Osteoblast (primary cell): Measurements from ENCODE around the gene JMJD1C. TPM values are rescaled to one million over a fixed set of nuclear protein-coding genes. Genes with fewer than 3 reads are reported as not detected.

ENCODE experiments used
- DNase-seq: peaks from one replicate; pipeline ENCODE4 v3.0.0; 2011; ENCODE audit warnings: low spot score, mixed read lengths; ENCODE audit not compliant: insufficient read length; ENCODE audit errors: missing footprints
- H2AFZ ChIP-seq: 2 replicates; pipeline ENCODE4 v1.6.0; 2011; ENCODE audit warnings: mild to moderate bottlenecking, low read length
- H3K27ac ChIP-seq: 2 replicates; pipeline ENCODE4 v1.5.1; 2011; ENCODE audit warnings: mild to moderate bottlenecking, low read depth, low read length, moderate library complexity
- H3K27me3 ChIP-seq: 2 replicates; pipeline ENCODE4 v1.6.0; 2012; ENCODE audit warnings: mild to moderate bottlenecking, control low read depth, inconsistent platforms, low read length, moderate library complexity; ENCODE audit not compliant: insufficient read depth
- H3K36me3 ChIP-seq: 2 replicates; pipeline ENCODE4 v1.5.1; 2011; ENCODE audit warnings: mild to moderate bottlenecking, low read length, control low read depth, moderate library complexity; ENCODE audit not compliant: insufficient read depth
- H3K4me1 ChIP-seq: 2 replicates; pipeline ENCODE4 v1.5.1; 2011; ENCODE audit warnings: mild to moderate bottlenecking, low read length, control low read depth, moderate library complexity; ENCODE audit not compliant: insufficient read depth
- H3K4me2 ChIP-seq: 2 replicates; pipeline ENCODE4 v1.6.0; 2011; ENCODE audit warnings: mild to moderate bottlenecking, low read length; ENCODE audit not compliant: insufficient read depth
- H3K4me3 ChIP-seq: fragments of 200-600 bp; sonication (generic); 3 replicates; pipeline ENCODE4 v1.5.1; 2012; ENCODE audit warnings: mild to moderate bottlenecking, low read length, inconsistent platforms; ENCODE audit not compliant: insufficient read depth
- H3K79me2 ChIP-seq: 2 replicates; pipeline ENCODE4 v1.6.0; 2012; ENCODE audit warnings: mild to moderate bottlenecking, low read length, control low read depth, inconsistent platforms; ENCODE audit not compliant: insufficient read depth
- H3K9me3 ChIP-seq: 2 replicates; pipeline ENCODE4 v1.5.1; 2011; ENCODE audit warnings: low read depth, low read length, control low read depth
- H4K20me1 ChIP-seq: 2 replicates; pipeline ENCODE4 v1.6.0; 2012; ENCODE audit warnings: mild to moderate bottlenecking, low read length, control low read depth; ENCODE audit not compliant: insufficient read depth
- CTCF ChIP-seq: IDR thresholded peaks from 2 replicates; pipeline ENCODE4 v1.5.1; 2011; ENCODE audit warnings: mild to moderate bottlenecking, low read depth, low read length, moderate library complexity; ENCODE audit errors: extremely low read depth
- small RNA-seq: library from RNA; depleted of rRNA; stranded (forward); fragments of <200 nt; gene quantifications from one replicate; pipeline ENCODE3, GENCODE V24; 2012
- total RNA-seq: library from RNA; depleted of rRNA; stranded (reverse); fragments of >200 nt; gene quantifications from 2 replicates; pipeline ENCODE4 v1.2.3, GENCODE V29; 2012

JMJD1C gene
- total RNA-seq, 1 donor: 92.6 TPM

DNA sequence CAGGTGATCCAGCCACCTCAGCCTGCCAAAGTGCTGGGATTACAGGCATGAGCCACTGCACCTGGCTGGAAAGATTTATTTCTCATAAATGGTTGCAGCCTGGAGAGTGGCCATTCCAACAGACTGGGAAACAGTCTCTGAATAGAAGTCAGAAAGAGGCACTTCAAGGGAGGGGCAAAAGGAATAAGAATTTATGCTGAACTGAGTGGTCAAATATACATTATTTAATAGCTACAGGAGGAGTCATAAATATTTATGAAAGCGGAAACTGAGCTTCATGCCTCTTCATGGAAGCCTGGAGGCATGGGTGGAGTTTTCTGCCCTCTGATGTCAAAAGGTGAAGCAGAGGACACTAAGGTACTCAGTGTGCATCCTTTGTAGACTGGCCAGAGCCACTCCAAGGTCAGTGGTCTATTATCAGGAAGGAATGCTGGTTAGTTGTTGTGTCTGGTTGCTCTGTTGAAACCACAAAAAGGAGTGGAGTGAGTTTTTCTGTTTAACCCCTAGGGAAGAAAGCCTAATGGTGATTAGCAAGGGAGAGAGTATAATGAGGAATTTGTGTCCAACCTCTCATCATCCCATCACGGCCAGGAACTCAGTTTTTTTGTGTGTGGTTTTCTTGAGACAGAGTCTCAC lies 341.9 kb downstream of the JMJD1C start:
- Histone ChIP-seq H3K4me3 (no peak overlapping the region), H3K4me1 (peaks cover 12% of the 10 kb centered on the region), H3K4me2 (no peak overlapping the region), H3K36me3 (no peaks in the 10 kb centered on the region), H3K9me3 (no peaks in the 10 kb centered on the region), H2AFZ (no peak overlapping the region), H3K27ac (no peak overlapping the region), H4K20me1 (no peaks in the 10 kb centered on the region), H3K27me3 (no peaks in the 10 kb centered on the region), H3K79me2 (no peaks in the 10 kb centered on the region)
- DNase-seq: no peak
- no peak for TF ChIP-seq CTCF

DNA sequence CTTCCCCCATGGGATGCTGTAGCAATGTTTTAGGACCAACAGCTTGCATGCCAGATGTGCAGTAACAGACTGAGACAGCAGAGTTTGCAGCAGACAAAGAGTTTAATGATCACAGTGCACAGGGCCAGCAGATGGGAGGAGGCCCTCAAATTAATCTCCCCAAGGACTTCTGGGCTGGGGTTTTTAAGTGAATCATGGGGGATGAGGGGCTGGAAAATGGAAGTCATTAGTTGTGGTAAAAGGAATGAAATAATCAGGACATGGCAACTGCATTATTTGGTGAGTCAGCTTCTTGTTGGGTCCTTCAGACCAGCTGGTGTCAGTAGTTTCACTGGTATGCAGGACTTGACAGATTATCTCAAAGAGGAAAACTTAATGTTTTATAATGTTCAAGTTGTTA lies 345.2 kb downstream of the JMJD1C start:
- Histone ChIP-seq H3K27ac (peak overlapping the region; percentile 50), H4K20me1 (no peaks in the 10 kb centered on the region), H3K27me3 (no peaks in the 10 kb centered on the region), H3K9me3 (no peaks in the 10 kb centered on the region), H3K36me3 (no peaks in the 10 kb centered on the region), H3K4me2 (peak overlapping the region; percentile 34), H3K4me1 (peaks cover 22% of the 10 kb centered on the region), H3K79me2 (no peaks in the 10 kb centered on the region), H2AFZ (no peak overlapping the region), H3K4me3 (no peak overlapping the region)
- TF ChIP-seq CTCF: peak; percentile 7
- DNase-seq: peak; percentile 92

DNA sequence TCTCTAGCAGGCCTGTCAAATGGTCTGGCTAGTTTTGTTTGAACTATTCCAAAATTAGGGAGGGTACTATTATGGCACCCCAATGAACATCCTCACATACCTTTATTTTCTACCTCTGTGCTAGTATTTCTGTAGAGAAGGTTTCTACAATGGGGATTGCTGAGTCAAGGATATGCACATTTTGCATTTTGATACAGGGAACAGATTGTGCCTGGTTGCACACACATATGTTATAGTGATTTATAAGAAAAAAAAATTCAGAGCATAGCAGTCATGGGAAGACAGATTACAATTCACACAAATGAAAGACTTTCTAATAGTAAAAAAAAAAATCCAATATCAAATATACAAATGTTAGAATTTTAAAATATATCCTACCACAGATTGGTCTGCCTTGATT lies 346.7 kb downstream of the JMJD1C start:
- no peak for DNase-seq
- Histone ChIP-seq H3K4me3 (no peak overlapping the region), H3K36me3 (no peaks in the 10 kb centered on the region), H3K27ac (no peak overlapping the region), H3K4me1 (peaks cover 37% of the 10 kb centered on the region), H3K27me3 (no peaks in the 10 kb centered on the region), H3K9me3 (no peaks in the 10 kb centered on the region), H4K20me1 (no peaks in the 10 kb centered on the region), H3K4me2 (no peak overlapping the region), H3K79me2 (no peaks in the 10 kb centered on the region), H2AFZ (no peak overlapping the region)
- no peak for TF ChIP-seq CTCF

Small RNAs within 50 kb of the gene (small RNA-seq; reads per million reads assigned to genes)
- gene AC022022.1 (not detected), gene MIR1296 (3.4 reads per million, percentile 80 among the genes with 10 or more reads in this experiment)

Other genes with a start within 250 kb of the JMJD1C start
- gene REEP3, start 55.4 kb upstream of the JMJD1C start, total RNA-seq: 66.6 and 71.3 TPM in 2 replicates